Measurements from ENCODE around the gene EML4. TPM values are rescaled to one million over a fixed set of nuclear protein-coding genes. Genes with fewer than 3 reads are reported as not detected.

EML4 gene
- total and polyA plus RNA-seq, 2 of the 13 experiments (the other 11 are each of a cell fraction or from before 2014, with no cell fraction given): 243 to 476 TPM

GRCh38 chr2:42169100-42169873 lies at the start of gene EML4 (continued):
- peak; percentile 55; the same call in 1 of the 2 replicates for TF ChIP-seq ZNF343 (CRISPR knock-in tag; IDR thresholded peaks at IDR 0.05)
- no peak for TF ChIP-seq MTF2 (CRISPR knock-in tag; IDR thresholded peaks at IDR 0.05; ENCODE audit: borderline replicate concordance)
- peak; percentile 70 for TF ChIP-seq RAD51 (IDR thresholded peaks at IDR 0.05; ENCODE audit: borderline replicate concordance)
- no peak; the same call in 1 of the 2 replicates for TF ChIP-seq HMG20A (CRISPR knock-in tag; IDR thresholded peaks at IDR 0.05; ENCODE audit: borderline replicate concordance)
- TF ChIP-seq ZNF891 (CRISPR knock-in tag; IDR thresholded peaks at IDR 0.05): 0 out of 2 replicates have a peak, but pooled peaks have one; percentile 65
- peak; percentile 6; the same call in 1 of the 2 replicates for TF ChIP-seq ZBED4 (CRISPR knock-in tag; IDR thresholded peaks at IDR 0.05; ENCODE audit: borderline replicate concordance)
- TF ChIP-seq TEAD2 (CRISPR knock-in tag; IDR thresholded peaks at IDR 0.05): no peak
- no peak for TF ChIP-seq ZSCAN29 (CRISPR knock-in tag; conservative IDR thresholded peaks at IDR 0.05)
- TF ChIP-seq SOX6 (IDR thresholded peaks at IDR 0.05): no peak
- peak; percentile 13; the same call in 1 of the 2 replicates for TF ChIP-seq SOX6 (CRISPR knock-in tag; IDR thresholded peaks at IDR 0.05)
- no peak for TF ChIP-seq ZNF10 (CRISPR knock-in tag; IDR thresholded peaks at IDR 0.05; ENCODE audit: borderline replicate concordance, low read depth)
- TF ChIP-seq LBX2 (CRISPR knock-in tag; IDR thresholded peaks at IDR 0.05; ENCODE audit: borderline replicate concordance): peak; percentile 24; the same call in 1 of the 2 replicates
- peak; percentile 64 for TF ChIP-seq RARA (CRISPR knock-in tag; IDR thresholded peaks at IDR 0.05)
- TF ChIP-seq HMGXB4 (CRISPR knock-in tag; IDR thresholded peaks at IDR 0.05; ENCODE audit: borderline replicate concordance in 1 of 2, low read depth in 1 of 2): peak; percentile 43 to 76; a peak in 2 of 4 replicates
- peak; percentile 52 for TF ChIP-seq DMAP1 (CRISPR knock-in tag; IDR thresholded peaks at IDR 0.05)
- TF ChIP-seq ZNF282 (IDR thresholded peaks at IDR 0.05; ENCODE audit: partially characterized antibody): no peak
- peak; percentile 95 for TF ChIP-seq ZNF749 (CRISPR knock-in tag; IDR thresholded peaks at IDR 0.05; ENCODE audit: borderline replicate concordance)
- TF ChIP-seq KAT7 (CRISPR knock-in tag; IDR thresholded peaks at IDR 0.05; ENCODE audit: borderline replicate concordance): peak; percentile 78; the same call in 1 of the 2 replicates
- TF ChIP-seq CBFB (CRISPR knock-in tag; IDR thresholded peaks at IDR 0.05): no peak
- no peak; the same call in 1 of the 2 replicates for TF ChIP-seq ZNF441 (CRISPR knock-in tag; IDR thresholded peaks at IDR 0.05; ENCODE audit: borderline replicate concordance)
- TF ChIP-seq UBTF (CRISPR knock-in tag; IDR thresholded peaks at IDR 0.05): peak; percentile 84

All from HepG2 (cell line).